Body of pancreas (tissue), 4 donors: ENCODE data around the gene ZNF500.

Experiments
- POLR2A ChIP-seq, 3 donors: fragments of 450-650 bp; IDR thresholded peaks; one replicate each; pipeline ENCODE4 v1.6.1; 2016; ENCODE audit warnings: antibody characterized with exemption in 3 of 3, mild to moderate bottlenecking in 2 of 3
- TF ChIP-seq, protein P1 (sequence below), 7 experiments: fragments of 450-650 bp in 4 of 7; fragments of 200-600 bp in 3 of 7; sonication (generic) in 3 of 7; IDR thresholded peaks; one replicate each; pipeline ENCODE4 v1.5.1; 2016 to 2019; ENCODE audit warnings: antibody characterized with exemption in 7 of 7

DNA sequence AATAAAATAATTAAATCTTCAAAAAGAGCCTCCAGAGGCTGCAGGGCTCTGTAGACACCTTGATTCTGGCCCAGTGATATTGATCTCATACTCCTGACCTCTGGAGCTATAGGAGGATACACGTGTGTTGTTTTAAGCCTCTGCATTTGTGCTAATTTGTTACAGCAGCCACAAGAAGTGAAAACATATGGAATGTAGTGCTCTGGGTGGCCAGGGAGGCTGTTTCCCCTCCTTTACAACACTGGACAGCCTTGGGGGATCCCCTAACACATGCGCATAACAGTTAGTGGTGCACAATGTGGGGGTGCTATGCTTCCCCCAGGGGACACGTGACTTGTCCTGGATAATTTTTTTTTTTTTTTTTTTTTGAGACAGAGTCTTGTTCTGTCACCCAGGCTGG is 4.7 kb upstream of the ZNF500 start:
- no peak for TF ChIP-seq POLR2A (IDR thresholded peaks at IDR 0.05)
- TF ChIP-seq, protein P1, sequence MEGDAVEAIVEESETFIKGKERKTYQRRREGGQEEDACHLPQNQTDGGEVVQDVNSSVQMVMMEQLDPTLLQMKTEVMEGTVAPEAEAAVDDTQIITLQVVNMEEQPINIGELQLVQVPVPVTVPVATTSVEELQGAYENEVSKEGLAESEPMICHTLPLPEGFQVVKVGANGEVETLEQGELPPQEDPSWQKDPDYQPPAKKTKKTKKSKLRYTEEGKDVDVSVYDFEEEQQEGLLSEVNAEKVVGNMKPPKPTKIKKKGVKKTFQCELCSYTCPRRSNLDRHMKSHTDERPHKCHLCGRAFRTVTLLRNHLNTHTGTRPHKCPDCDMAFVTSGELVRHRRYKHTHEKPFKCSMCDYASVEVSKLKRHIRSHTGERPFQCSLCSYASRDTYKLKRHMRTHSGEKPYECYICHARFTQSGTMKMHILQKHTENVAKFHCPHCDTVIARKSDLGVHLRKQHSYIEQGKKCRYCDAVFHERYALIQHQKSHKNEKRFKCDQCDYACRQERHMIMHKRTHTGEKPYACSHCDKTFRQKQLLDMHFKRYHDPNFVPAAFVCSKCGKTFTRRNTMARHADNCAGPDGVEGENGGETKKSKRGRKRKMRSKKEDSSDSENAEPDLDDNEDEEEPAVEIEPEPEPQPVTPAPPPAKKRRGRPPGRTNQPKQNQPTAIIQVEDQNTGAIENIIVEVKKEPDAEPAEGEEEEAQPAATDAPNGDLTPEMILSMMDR (IDR thresholded peaks at IDR 0.05): no peak
